Measurements from ENCODE around the gene COL6A3.

COL6A3 gene

GRCh38 chr2:237413777-237414661 is at the start of gene COL6A3:
Gene COL6A3 (minus strand): TSS chr2:237414164. CDS start chr2:237396817, 17,347 bp downstream.
- no peak for DNase-seq (ENCODE audit: low read depth in 2 of 2)

GRCh38 chr2:237459741-237460174 is 45.8 kb upstream of the COL6A3 start:
- no peak for DNase-seq (ENCODE audit: low read depth in 2 of 2)

GRCh38 chr2:237459226-237459625 is 45.3 kb upstream of the COL6A3 start:
- no peak for DNase-seq (ENCODE audit: low read depth in 2 of 2)

GRCh38 chr2:237458519-237458918 is 44.6 kb upstream of the COL6A3 start:
- no peak for DNase-seq (ENCODE audit: low read depth in 2 of 2)

GRCh38 chr2:237457388-237457941 is 43.5 kb upstream of the COL6A3 start:
- no peak for DNase-seq (ENCODE audit: low read depth in 2 of 2)

GRCh38 chr2:237456200-237456843 is 42.4 kb upstream of the COL6A3 start:
- no peak for DNase-seq (ENCODE audit: low read depth in 2 of 2)

GRCh38 chr2:237455764-237456163 is 41.8 kb upstream of the COL6A3 start:
- no peak for DNase-seq (ENCODE audit: low read depth in 2 of 2)

GRCh38 chr2:237453671-237454070 is 39.7 kb upstream of the COL6A3 start:
- no peak for DNase-seq (ENCODE audit: low read depth in 2 of 2)

- DNase-seq (ENCODE audit: low read depth in 2 of 2): no peak
These were observed 38.9 kb upstream of the COL6A3 start for GRCh38 chr2:237452861-237453260.

- no peak for DNase-seq (ENCODE audit: low read depth in 2 of 2)
These were observed 37.9 kb upstream of the COL6A3 start for GRCh38 chr2:237451643-237452469.

GRCh38 chr2:237450583-237450982 is 36.6 kb upstream of the COL6A3 start:
- DNase-seq (ENCODE audit: low read depth in 2 of 2): no peak

- no peak for DNase-seq (ENCODE audit: low read depth in 2 of 2)
These were observed 36.1 kb upstream of the COL6A3 start for GRCh38 chr2:237450108-237450507.

- no peak for DNase-seq (ENCODE audit: low read depth in 2 of 2)
These were observed 35.4 kb upstream of the COL6A3 start for GRCh38 chr2:237449193-237449881.

GRCh38 chr2:237448626-237449025 is 34.7 kb upstream of the COL6A3 start:
- DNase-seq (ENCODE audit: low read depth in 2 of 2): no peak

- no peak for DNase-seq (ENCODE audit: low read depth in 2 of 2)
These were observed 34.2 kb upstream of the COL6A3 start for GRCh38 chr2:237448171-237448570.

- no peak for DNase-seq (ENCODE audit: low read depth in 2 of 2)
These were observed 33.5 kb upstream of the COL6A3 start for GRCh38 chr2:237447496-237447895.

- DNase-seq (ENCODE audit: low read depth in 2 of 2): no peak
These were observed 32.3 kb upstream of the COL6A3 start for GRCh38 chr2:237446338-237446665.

GRCh38 chr2:237445611-237446337 is 31.8 kb upstream of the COL6A3 start:
- no peak for DNase-seq (ENCODE audit: low read depth in 2 of 2)

GRCh38 chr2:237444071-237444470 is 30.1 kb upstream of the COL6A3 start:
- no peak for DNase-seq (ENCODE audit: low read depth in 2 of 2)

GRCh38 chr2:237441605-237442274 is 27.8 kb upstream of the COL6A3 start:
- no peak for DNase-seq (ENCODE audit: low read depth in 2 of 2)

Measured in stimulated activated CD8-positive, alpha-beta memory T cell treated with anti-CD3 and anti-CD28 coated beads, Interleukin-7, amount 100 ng/mL, for 1 hour (primary cell).